ENCODE results near the gene FGF14. TPM values are rescaled to one million over a fixed set of nuclear protein-coding genes. Genes with fewer than 3 reads are reported as not detected.
"Not testable (repeated sequence)": the region's sequence is repeated elsewhere in the genome, so short reads cannot be mapped to it uniquely, and the experiment has no call there.

FGF14 gene
- total RNA-seq, 1 donor from 2014 or later: 4.6 TPM

- Mint-ChIP-seq H3K27me3 (no peaks in the 10 kb centered on the region), H3K4me3 (ENCODE audit: low read depth) (no peak overlapping the region), H3K9me3 (ENCODE audit: low read depth) (no peaks in the 10 kb centered on the region), H3K36me3 (ENCODE audit: insufficient read depth) (no peaks in the 10 kb centered on the region), H3K27ac (no peak overlapping the region), H3K4me1 (ENCODE audit: low read depth) (no peaks in the 10 kb centered on the region)
- no peak for DNase-seq (ENCODE audit: low spot score, unreplicated experiment)
- TF ChIP-seq CTCF (IDR thresholded peaks at IDR 0.05; ENCODE audit: unreplicated experiment): no peak
Observed at GRCh38 chr13:102117175-102117831, 284.5 kb downstream of the FGF14 start.

GRCh38 chr13:102103469-102103868 lies 298.4 kb downstream of the FGF14 start:
- no peak for TF ChIP-seq CTCF (IDR thresholded peaks at IDR 0.05; ENCODE audit: unreplicated experiment)
- H3K4me3 Mint-ChIP-seq (ENCODE audit: low read depth): no peak overlapping the region
- no peaks in the 10 kb centered on the region for H3K9me3 Mint-ChIP-seq (ENCODE audit: low read depth)
- H3K36me3 Mint-ChIP-seq (ENCODE audit: insufficient read depth): no peaks in the 10 kb centered on the region
- peaks cover 15% of the 10 kb centered on the region for H3K27me3 Mint-ChIP-seq
- H3K4me1 Mint-ChIP-seq (ENCODE audit: low read depth): no peaks in the 10 kb centered on the region
- no peak for DNase-seq (ENCODE audit: low spot score, unreplicated experiment)
- H3K27ac Mint-ChIP-seq: no peak overlapping the region

GRCh38 chr13:102100234-102100633 lies 301.6 kb downstream of the FGF14 start:
- H3K36me3 Mint-ChIP-seq (ENCODE audit: insufficient read depth): no peaks in the 10 kb centered on the region
- no peak for TF ChIP-seq CTCF (IDR thresholded peaks at IDR 0.05; ENCODE audit: unreplicated experiment)
- H3K27me3 Mint-ChIP-seq: peaks cover 11% of the 10 kb centered on the region
- no peak overlapping the region for H3K4me3 Mint-ChIP-seq (ENCODE audit: low read depth)
- H3K27ac Mint-ChIP-seq: no peak overlapping the region
- H3K9me3 Mint-ChIP-seq (ENCODE audit: low read depth): no peaks in the 10 kb centered on the region
- H3K4me1 Mint-ChIP-seq (ENCODE audit: low read depth): no peaks in the 10 kb centered on the region
- DNase-seq (ENCODE audit: low spot score, unreplicated experiment): no peak

GRCh38 chr13:102097708-102098107 lies 304.1 kb downstream of the FGF14 start:
- no peak for DNase-seq (ENCODE audit: low spot score, unreplicated experiment)
- no peaks in the 10 kb centered on the region for H3K36me3 Mint-ChIP-seq (ENCODE audit: insufficient read depth)

GRCh38 chr13:102093288-102093687 lies 308.6 kb downstream of the FGF14 start:
- H3K4me3 Mint-ChIP-seq (ENCODE audit: low read depth); H3K27me3 Mint-ChIP-seq; H3K36me3 Mint-ChIP-seq (ENCODE audit: insufficient read depth); H3K4me1 Mint-ChIP-seq (ENCODE audit: low read depth); DNase-seq (ENCODE audit: low spot score, unreplicated experiment); H3K27ac Mint-ChIP-seq; H3K9me3 Mint-ChIP-seq (ENCODE audit: low read depth): not testable (repeated sequence)

More at GRCh38 chr13:102097708-102098107, 304.1 kb downstream of the FGF14 start:
- Mint-ChIP-seq H3K27ac (no peak overlapping the region), H3K9me3 (ENCODE audit: low read depth) (no peaks in the 10 kb centered on the region), H3K4me1 (ENCODE audit: low read depth) (no peaks in the 10 kb centered on the region), H3K27me3 (peaks cover 6% of the 10 kb centered on the region), H3K4me3 (ENCODE audit: low read depth) (no peak overlapping the region)
- no peak for TF ChIP-seq CTCF (IDR thresholded peaks at IDR 0.05; ENCODE audit: unreplicated experiment)

- no peaks in the 10 kb centered on the region for H3K4me1 Mint-ChIP-seq (ENCODE audit: low read depth)
- H3K27me3 Mint-ChIP-seq: peaks cover 3% of the 10 kb centered on the region
- H3K4me3 Mint-ChIP-seq (ENCODE audit: low read depth): no peak overlapping the region
Observed at GRCh38 chr13:102091231-102091630, 310.6 kb downstream of the FGF14 start.

More at GRCh38 chr13:102091231-102091630, 310.6 kb downstream of the FGF14 start:
- Mint-ChIP-seq H3K36me3 (ENCODE audit: insufficient read depth) (no peaks in the 10 kb centered on the region), H3K27ac (no peak overlapping the region), H3K9me3 (ENCODE audit: low read depth) (no peaks in the 10 kb centered on the region)
- DNase-seq (ENCODE audit: low spot score, unreplicated experiment): no peak
- no peak for TF ChIP-seq CTCF (IDR thresholded peaks at IDR 0.05; ENCODE audit: unreplicated experiment)

Data from progenitor cell of endocrine pancreas (in vitro differentiated cells).